OCI-LY1 (cell line): ENCODE measurements around the gene PCSK2.

Experiments used
- H2AFZ ChIP-seq: fragments of 200-600 bp; sonication (generic), shearing (Covaris generic); 2 replicates; pipeline ENCODE4 v1.6.0; 2014; ENCODE audit warnings: antibody characterized with exemption, mild to moderate bottlenecking, low read length
- H3F3A ChIP-seq: fragments of 200-600 bp; sonication (generic), shearing (Covaris generic); 2 replicates; pipeline ENCODE4 v1.6.0; 2014; ENCODE audit warnings: mild to moderate bottlenecking, antibody characterized with exemption, low read length, moderate library complexity; ENCODE audit not compliant: insufficient read depth
- H3K27ac ChIP-seq: fragments of 200-600 bp; sonication (generic); 2 replicates; pipeline ENCODE4 v1.5.1; 2014; ENCODE audit warnings: low read length, mixed run types, mild to moderate bottlenecking, low read depth; ENCODE audit not compliant: poor library complexity, severe bottlenecking
- H3K27me3 ChIP-seq: fragments of 200-600 bp; sonication (generic); 2 replicates; pipeline ENCODE4 v1.6.0; 2014; ENCODE audit warnings: antibody characterized with exemption, mild to moderate bottlenecking, low read length, moderate library complexity; ENCODE audit not compliant: insufficient read depth
- H3K36me3 ChIP-seq: fragments of 200-600 bp; sonication (generic); 2 replicates; pipeline ENCODE4 v1.6.1; 2014; ENCODE audit warnings: mild to moderate bottlenecking, antibody characterized with exemption, low read length, moderate library complexity, mixed read lengths; ENCODE audit not compliant: insufficient read depth
- H3K4me1 ChIP-seq: fragments of 200-600 bp; sonication (generic); 2 replicates; pipeline ENCODE4 v1.5.1; 2014; ENCODE audit warnings: mild to moderate bottlenecking, low read length, moderate library complexity; ENCODE audit not compliant: insufficient read depth, severe bottlenecking
- H3K4me2 ChIP-seq: fragments of 200-600 bp; sonication (generic), shearing (Covaris generic); 2 replicates; pipeline ENCODE4 v1.6.1; 2014; ENCODE audit warnings: low read length
- H3K4me3 ChIP-seq: fragments of 200-600 bp; sonication (generic); 2 replicates; pipeline ENCODE4 v1.5.1; 2014; ENCODE audit warnings: low read length, low read depth, mild to moderate bottlenecking, mixed read lengths; ENCODE audit not compliant: poor library complexity, severe bottlenecking
- H3K79me2 ChIP-seq: fragments of 200-600 bp; shearing (Covaris generic); 2 replicates; pipeline ENCODE4 v1.6.1; 2016; ENCODE audit warnings: mixed run types, low read length, mixed read lengths; ENCODE audit not compliant: insufficient read depth
- H3K9ac ChIP-seq: fragments of 200-600 bp; sonication (generic), shearing (Covaris generic); 2 replicates; pipeline ENCODE4 v1.6.1; 2014; ENCODE audit warnings: mild to moderate bottlenecking, low read length, mixed read lengths
- H3K9me2 ChIP-seq: fragments of 200-600 bp; sonication (generic), shearing (Covaris generic); 2 replicates; pipeline ENCODE4 v1.6.1; 2014; ENCODE audit warnings: low read depth, mild to moderate bottlenecking, low read length, mixed read lengths
- H3K9me3 ChIP-seq: fragments of 200-600 bp; shearing (Covaris generic); 2 replicates; pipeline ENCODE4 v1.6.1; 2014; ENCODE audit warnings: low read length, mixed read lengths
- H4K20me1 ChIP-seq: fragments of 200-600 bp; sonication (generic), shearing (Covaris generic); 2 replicates; pipeline ENCODE4 v1.6.0; 2016; ENCODE audit warnings: mild to moderate bottlenecking, low read length; ENCODE audit not compliant: insufficient read depth
- CTCF ChIP-seq: fragments of 200-600 bp; sonication (generic), shearing (Covaris generic); IDR thresholded peaks from 2 replicates; pipeline ENCODE4 v1.5.1; 2017; ENCODE audit warnings: mild to moderate bottlenecking, antibody characterized with exemption, low read length, moderate library complexity, mixed read lengths
- EZH2 ChIP-seq: fragments of 200-600 bp; sonication (generic), shearing (Covaris generic); IDR thresholded peaks from 2 replicates; pipeline ENCODE4 v1.8.0; 2017; ENCODE audit warnings: borderline replicate concordance, mixed run types, mild to moderate bottlenecking, antibody characterized with exemption, low read length, moderate library complexity, mixed read lengths

PCSK2 gene

GRCh38 chr20:17189976-17190695 lies 36.7 kb upstream of the PCSK2 start:
- Histone ChIP-seq H3F3A (no peaks in the 10 kb centered on the region), H3K4me1 (no peaks in the 10 kb centered on the region), H3K36me3 (no peaks in the 10 kb centered on the region), H3K79me2 (no peaks in the 10 kb centered on the region), H2AFZ (no peak overlapping the region), H3K9ac (no peak overlapping the region), H3K9me3 (no peaks in the 10 kb centered on the region), H3K27ac (no peak overlapping the region), H3K4me3 (no peak overlapping the region), H3K4me2 (no peak overlapping the region), H3K9me2 (no peaks in the 10 kb centered on the region), H3K27me3 (no peaks in the 10 kb centered on the region), H4K20me1 (no peaks in the 10 kb centered on the region)
- TF ChIP-seq EZH2 (no peak), CTCF (no peak)

DNA sequence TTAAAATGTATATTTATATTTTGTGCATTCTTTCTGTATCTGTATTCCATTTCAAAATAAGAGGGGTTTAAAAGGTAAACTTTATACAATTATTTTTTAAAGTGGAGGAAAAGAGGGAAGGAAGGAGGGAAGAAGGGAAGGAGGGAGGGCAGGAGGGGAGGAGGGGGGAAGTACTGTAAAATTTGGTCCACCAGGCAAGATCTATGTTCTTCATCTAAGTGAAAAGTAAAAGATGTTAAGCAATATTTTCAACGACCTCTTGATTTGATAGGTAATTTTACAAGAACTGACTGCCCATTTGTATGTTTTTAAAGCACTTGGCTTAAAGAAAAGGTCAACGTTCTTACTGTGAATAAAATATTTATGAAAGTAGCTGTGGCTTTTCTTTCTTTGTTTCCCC lies 29.8 kb upstream of the PCSK2 start:
- Histone ChIP-seq H3K4me1 (no peaks in the 10 kb centered on the region), H3K36me3 (no peaks in the 10 kb centered on the region), H3K9me3 (no peaks in the 10 kb centered on the region), H2AFZ (no peak overlapping the region), H3K27ac (no peak overlapping the region), H3K4me2 (no peak overlapping the region), H4K20me1 (no peaks in the 10 kb centered on the region), H3K27me3 (no peaks in the 10 kb centered on the region), H3K79me2 (no peaks in the 10 kb centered on the region), H3F3A (no peaks in the 10 kb centered on the region), H3K9ac (no peak overlapping the region), H3K9me2 (no peaks in the 10 kb centered on the region), H3K4me3 (no peak overlapping the region)
- TF ChIP-seq CTCF (no peak), EZH2 (no peak)

GRCh38 chr20:17202030-17202429 lies 24.8 kb upstream of the PCSK2 start:
- H3K36me3 ChIP-seq: no peaks in the 10 kb centered on the region
- no peaks in the 10 kb centered on the region for H3F3A ChIP-seq
- H2AFZ ChIP-seq: no peak overlapping the region
- H4K20me1 ChIP-seq: no peaks in the 10 kb centered on the region
- H3K9me2 ChIP-seq: no peaks in the 10 kb centered on the region
- TF ChIP-seq EZH2 (no peak), CTCF (no peak)
- no peak overlapping the region for H3K4me2 ChIP-seq
- H3K27ac ChIP-seq: no peak overlapping the region
- H3K27me3 ChIP-seq: no peaks in the 10 kb centered on the region
- no peaks in the 10 kb centered on the region for H3K79me2 ChIP-seq
- H3K9me3 ChIP-seq: no peaks in the 10 kb centered on the region
- H3K4me1 ChIP-seq: no peaks in the 10 kb centered on the region
- H3K9ac ChIP-seq: no peak overlapping the region
- H3K4me3 ChIP-seq: no peak overlapping the region
